OCI-LY1 (cell line): ENCODE results near the gene MMS22L.

Experiments used
- EZH2 ChIP-seq: fragments of 200-600 bp; sonication (generic), shearing (Covaris generic); IDR thresholded peaks from 2 replicates; pipeline ENCODE4 v1.8.0; 2017; ENCODE audit warnings: borderline replicate concordance, mixed run types, mild to moderate bottlenecking, antibody characterized with exemption, low read length, moderate library complexity, mixed read lengths
- TF ChIP-seq, protein P1 (sequence below): fragments of 200-600 bp; sonication (generic), shearing (Covaris generic); IDR thresholded peaks from 2 replicates; pipeline ENCODE4 v1.5.1; 2017; ENCODE audit warnings: mild to moderate bottlenecking, antibody characterized with exemption, low read length, moderate library complexity, mixed read lengths

DNA sequence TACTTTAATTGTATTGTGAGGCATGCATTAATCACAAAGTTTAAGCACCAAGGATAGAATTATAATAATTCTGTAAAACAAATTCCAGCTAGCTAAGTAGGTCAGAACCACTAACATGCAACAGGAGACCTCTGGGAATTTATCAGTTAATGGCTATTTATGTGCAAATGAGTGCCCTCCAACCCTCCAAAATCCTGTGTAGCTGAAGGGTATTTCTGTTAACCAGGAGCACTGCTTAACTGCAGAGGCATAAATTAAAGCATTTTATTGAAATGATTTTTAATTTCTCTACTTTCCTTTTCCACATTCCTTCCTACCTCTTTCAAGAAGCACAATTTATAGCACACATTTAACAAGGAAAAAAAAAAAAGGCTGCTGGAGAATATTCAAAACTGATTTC lies 77.0 kb downstream of the MMS22L start:
- TF ChIP-seq, protein P1, sequence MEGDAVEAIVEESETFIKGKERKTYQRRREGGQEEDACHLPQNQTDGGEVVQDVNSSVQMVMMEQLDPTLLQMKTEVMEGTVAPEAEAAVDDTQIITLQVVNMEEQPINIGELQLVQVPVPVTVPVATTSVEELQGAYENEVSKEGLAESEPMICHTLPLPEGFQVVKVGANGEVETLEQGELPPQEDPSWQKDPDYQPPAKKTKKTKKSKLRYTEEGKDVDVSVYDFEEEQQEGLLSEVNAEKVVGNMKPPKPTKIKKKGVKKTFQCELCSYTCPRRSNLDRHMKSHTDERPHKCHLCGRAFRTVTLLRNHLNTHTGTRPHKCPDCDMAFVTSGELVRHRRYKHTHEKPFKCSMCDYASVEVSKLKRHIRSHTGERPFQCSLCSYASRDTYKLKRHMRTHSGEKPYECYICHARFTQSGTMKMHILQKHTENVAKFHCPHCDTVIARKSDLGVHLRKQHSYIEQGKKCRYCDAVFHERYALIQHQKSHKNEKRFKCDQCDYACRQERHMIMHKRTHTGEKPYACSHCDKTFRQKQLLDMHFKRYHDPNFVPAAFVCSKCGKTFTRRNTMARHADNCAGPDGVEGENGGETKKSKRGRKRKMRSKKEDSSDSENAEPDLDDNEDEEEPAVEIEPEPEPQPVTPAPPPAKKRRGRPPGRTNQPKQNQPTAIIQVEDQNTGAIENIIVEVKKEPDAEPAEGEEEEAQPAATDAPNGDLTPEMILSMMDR, result no peak
- no peak for TF ChIP-seq EZH2
